Astrocyte of the spinal cord (primary cell): ENCODE results near the gene TPRG1.

ENCODE experiments used
- DNase-seq: peaks from one replicate; pipeline ENCODE4 v3.0.0; 2011; ENCODE audit warnings: low read depth, low spot score
- H3K4me3 ChIP-seq: 2 replicates; pipeline ENCODE4 v1.5.1; 2011; ENCODE audit warnings: low read depth, mild to moderate bottlenecking, low read length, moderate library complexity
- CTCF ChIP-seq: IDR thresholded peaks from 2 replicates; pipeline ENCODE4 v1.5.1; 2012; ENCODE audit warnings: low read depth, mild to moderate bottlenecking, low read length, inconsistent platforms
- in situ Hi-C: cut with HindIII; loops from 2 replicates; pipeline ENCODE4 v1.10.0; 2017; ENCODE audit warnings: low sequenced_read_pairs

Gene TPRG1

GRCh38 chr3:189171707-189172106, at the start of gene TPRG1:
Gene TPRG1 (plus strand): TSS chr3:189171971. CDS start chr3:189207385, 35,414 bp downstream.
- H3K4me3 ChIP-seq: no peak within 1 kb of the TSS
- in situ Hi-C loops: no loop called here
- no peak for TF ChIP-seq CTCF
- no peak for DNase-seq

- DNase-seq: no peak
- no peak overlapping the region for H3K4me3 ChIP-seq
- TF ChIP-seq CTCF: no peak
- in situ Hi-C loops: no loop called here
Measured at GRCh38 chr3:189122110-189122509, 49.7 kb upstream of the TPRG1 start.

GRCh38 chr3:189122526-189123205, 49.1 kb upstream of the TPRG1 start:
- no peak for DNase-seq
- no peak for TF ChIP-seq CTCF
- H3K4me3 ChIP-seq: no peak overlapping the region
- in situ Hi-C loops: no loop called here

- TF ChIP-seq CTCF: no peak
- no peak overlapping the region for H3K4me3 ChIP-seq
- in situ Hi-C loops: no loop called here
- no peak for DNase-seq
Measured at GRCh38 chr3:189123595-189124387, 48.0 kb upstream of the TPRG1 start.

GRCh38 chr3:189132231-189132671, 39.5 kb upstream of the TPRG1 start:
- in situ Hi-C loops: loop anchor here (25.0 kb wide), 1 partner anchor 1395 kb away; the partner anchor contains the start of gene BCL6
- H3K4me3 ChIP-seq: no peak overlapping the region
- peak; percentile 92 for DNase-seq
- no peak for TF ChIP-seq CTCF

- TF ChIP-seq CTCF: no peak
- no peak for DNase-seq
- in situ Hi-C loops: loop anchor here (25.0 kb wide), 1 partner anchor 1396 kb away; the partner anchor contains the start of gene BCL6
- H3K4me3 ChIP-seq: no peak overlapping the region
Measured at GRCh38 chr3:189132839-189133238, 38.9 kb upstream of the TPRG1 start.
